K562 (cell line): ENCODE results near the gene UNC45A. TPM values are rescaled to one million over a fixed set of nuclear protein-coding genes. Genes with fewer than 3 reads are reported as not detected.

Source experiments
- BRD9 ChIP-seq: fragments of 450-650 bp; IDR thresholded peaks from 2 replicates; pipeline ENCODE4 v1.6.1; 2018; ENCODE audit warnings: low read depth; ENCODE audit not compliant: partially characterized antibody
- FOXK2 ChIP-seq, 2 experiments: fragments of 450-650 bp; IDR thresholded peaks in 1 of 2; conservative IDR thresholded peaks in 1 of 2; 2 replicates each; pipeline ENCODE4 v1.6.1; 2016; ENCODE audit warnings: low read depth in 2 of 2, mild to moderate bottlenecking in 1 of 2
- KAT2B ChIP-seq: IDR thresholded peaks from one replicate; pipeline ENCODE4 v1.6.1; 2012; ENCODE audit warnings: low read depth, mild to moderate bottlenecking, control low read depth, inconsistent platforms, low read length, moderate library complexity
- MAFF ChIP-seq: IDR thresholded peaks from 2 replicates; pipeline ENCODE4 v1.6.1; 2012; ENCODE audit warnings: low read length, improper control_type of control experiment
- NBN ChIP-seq: fragments of 450-650 bp; IDR thresholded peaks from 2 replicates; pipeline ENCODE4 v1.6.1; 2016; ENCODE audit warnings: low read depth, mild to moderate bottlenecking
- RAD21 ChIP-seq, 2 experiments: fragments of 250-450 bp in 1 of 2; fragments of 450-650 bp in 1 of 2; sonication (Bioruptor Pico) in 1 of 2; formaldehyde crosslinking in 1 of 2; IDR thresholded peaks in 1 of 2; conservative IDR thresholded peaks in 1 of 2; 2 replicates each; pipeline versions ENCODE4 v1.4.0 to v1.8.0; 2020 to 2022; ENCODE audit warnings: mild to moderate bottlenecking in 2 of 2, moderate library complexity in 1 of 2
- polyA plus RNA-seq, 8 experiments: library from polyadenylated mRNA; depleted of rRNA in 4 of 8; stranded (reverse) in 5 of 8; unstranded in 3 of 8; fragments of >200 nt; fragmentation: Nextera tagmentation in 2 of 8; fragmentation: Illumina TruSeq in 1 of 8; extraction: Ambion mirVana in 2 of 8; extraction: Trizol in 1 of 8; gene quantifications; 2 replicates each; pipeline versions ENCODE4 v1.2.1 to v1.2.3, GENCODE V29; 2011 to 2014; ENCODE audit warnings: inconsistent platforms in 1 of 8, missing spikeins in 1 of 8
- total RNA-seq, 7 experiments: library from RNA; depleted of rRNA in 6 of 7; stranded (reverse); fragments of >200 nt in 6 of 7; fragmentation: Illumina TruSeq in 2 of 7; extraction: Trizol in 2 of 7; gene quantifications; 2 replicates each; pipeline versions ENCODE4 v1.2.1 to v1.2.3, GENCODE V29; 2011 to 2021; ENCODE audit warnings: low replicate concordance in 1 of 7
- TF ChIP-seq, protein P1 (sequence below): fragments of 250-450 bp; sonication (Bioruptor Pico); IDR thresholded peaks from 2 replicates; pipeline ENCODE4 v1.5.0; 2021; ENCODE audit warnings: mild to moderate bottlenecking, borderline replicate concordance
- TF ChIP-seq, protein P2 (sequence below): sonication (generic); formaldehyde crosslinking; IDR thresholded peaks from 2 replicates; pipeline ENCODE4 v1.8.1; 2023; ENCODE audit warnings: mild to moderate bottlenecking, missing genetic modification reagents
- TF ChIP-seq, protein P3 (sequence below): sonication (generic); formaldehyde crosslinking; IDR thresholded peaks from 2 replicates; pipeline ENCODE4 v1.8.1; 2023; ENCODE audit warnings: missing genetic modification reagents, mild to moderate bottlenecking, borderline replicate concordance

The UNC45A gene
- total and polyA plus RNA-seq, 9 of the 15 experiments (the other 6 are each of a cell fraction or from before 2014, with no cell fraction given), result 22.4 to 79.3 (median 43.7) TPM

DNA sequence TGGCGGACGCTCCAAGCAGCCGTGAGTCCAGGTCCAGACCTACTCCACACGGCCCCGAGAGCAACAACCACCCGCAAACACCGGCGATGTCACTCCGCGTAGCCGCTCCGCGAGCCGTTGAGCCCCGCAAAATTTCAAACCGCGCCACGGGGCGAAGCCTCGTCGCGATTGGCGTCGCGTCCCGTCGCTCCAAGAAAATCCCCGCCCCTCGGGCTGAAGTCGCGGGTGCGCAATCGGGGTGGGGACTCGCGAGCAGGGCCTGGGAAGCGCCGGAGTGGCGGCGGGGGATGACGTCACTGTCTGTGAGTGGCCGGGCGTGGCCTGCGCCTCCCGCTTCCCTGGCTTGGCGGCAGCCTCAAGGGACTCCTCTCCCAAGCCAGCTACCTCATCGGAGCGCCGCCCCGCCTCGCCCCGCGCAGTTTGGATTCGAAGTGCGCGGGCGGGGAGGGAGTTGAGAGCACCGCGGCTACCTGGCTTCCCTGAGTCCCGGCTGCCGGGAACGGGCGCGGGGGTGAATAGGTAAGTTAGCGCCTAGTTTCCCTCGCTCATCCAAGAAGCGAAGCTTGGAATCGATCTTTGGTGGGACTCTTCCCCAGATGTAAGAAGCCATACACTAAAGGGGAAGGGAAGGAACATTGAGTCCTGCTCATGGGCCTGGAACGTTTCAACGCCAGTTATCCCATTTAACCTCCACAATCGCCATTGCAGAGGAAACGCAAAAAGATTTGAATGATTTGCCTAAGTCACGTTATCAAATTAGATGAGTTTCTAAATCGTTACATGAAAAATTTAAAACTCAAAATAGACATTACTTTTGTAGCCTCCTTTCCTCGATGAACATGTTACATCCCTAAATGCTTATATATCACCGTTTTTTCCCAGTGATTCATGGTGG lies 59.6 kb downstream of the UNC45A start, which contains the start of gene PRC1 (continued):
- TF ChIP-seq, protein P1, sequence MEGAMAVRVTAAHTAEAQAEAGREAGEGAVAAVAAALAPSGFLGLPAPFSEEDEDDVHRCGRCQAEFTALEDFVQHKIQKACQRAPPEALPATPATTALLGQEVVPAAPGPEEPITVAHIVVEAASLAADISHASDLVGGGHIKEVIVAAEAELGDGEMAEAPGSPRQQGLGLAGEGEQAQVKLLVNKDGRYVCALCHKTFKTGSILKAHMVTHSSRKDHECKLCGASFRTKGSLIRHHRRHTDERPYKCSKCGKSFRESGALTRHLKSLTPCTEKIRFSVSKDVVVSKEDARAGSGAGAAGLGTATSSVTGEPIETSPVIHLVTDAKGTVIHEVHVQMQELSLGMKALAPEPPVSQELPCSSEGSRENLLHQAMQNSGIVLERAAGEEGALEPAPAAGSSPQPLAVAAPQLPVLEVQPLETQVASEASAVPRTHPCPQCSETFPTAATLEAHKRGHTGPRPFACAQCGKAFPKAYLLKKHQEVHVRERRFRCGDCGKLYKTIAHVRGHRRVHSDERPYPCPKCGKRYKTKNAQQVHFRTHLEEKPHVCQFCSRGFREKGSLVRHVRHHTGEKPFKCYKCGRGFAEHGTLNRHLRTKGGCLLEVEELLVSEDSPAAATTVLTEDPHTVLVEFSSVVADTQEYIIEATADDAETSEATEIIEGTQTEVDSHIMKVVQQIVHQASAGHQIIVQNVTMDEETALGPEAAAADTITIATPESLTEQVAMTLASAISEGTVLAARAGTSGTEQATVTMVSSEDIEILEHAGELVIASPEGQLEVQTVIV (CRISPR knock-in tag), result no peak
- TF ChIP-seq RAD21 (CRISPR knock-in tag; conservative IDR thresholded peaks at IDR 0.05 in 1 of 2, IDR thresholded peaks at IDR 0.05 in 1 of 2) (no peak), KAT2B (no peak), MAFF (no peak), NBN (peak; percentile 99), BRD9 (no peak), FOXK2 (conservative IDR thresholded peaks at IDR 0.05 in 1 of 2, IDR thresholded peaks at IDR 0.05 in 1 of 2; ENCODE audit: low read depth in 2 of 2) (peak; percentile 47 to 72; a peak in 2 of 4 replicates)
- TF ChIP-seq, protein P2, sequence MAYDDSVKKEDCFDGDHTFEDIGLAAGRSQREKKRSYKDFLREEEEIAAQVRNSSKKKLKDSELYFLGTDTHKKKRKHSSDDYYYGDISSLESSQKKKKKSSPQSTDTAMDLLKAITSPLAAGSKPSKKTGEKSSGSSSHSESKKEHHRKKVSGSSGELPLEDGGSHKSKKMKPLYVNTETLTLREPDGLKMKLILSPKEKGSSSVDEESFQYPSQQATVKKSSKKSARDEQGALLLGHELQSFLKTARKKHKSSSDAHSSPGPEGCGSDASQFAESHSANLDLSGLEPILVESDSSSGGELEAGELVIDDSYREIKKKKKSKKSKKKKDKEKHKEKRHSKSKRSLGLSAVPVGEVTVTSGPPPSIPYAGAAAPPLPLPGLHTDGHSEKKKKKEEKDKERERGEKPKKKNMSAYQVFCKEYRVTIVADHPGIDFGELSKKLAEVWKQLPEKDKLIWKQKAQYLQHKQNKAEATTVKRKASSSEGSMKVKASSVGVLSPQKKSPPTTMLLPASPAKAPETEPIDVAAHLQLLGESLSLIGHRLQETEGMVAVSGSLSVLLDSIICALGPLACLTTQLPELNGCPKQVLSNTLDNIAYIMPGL, result peak; percentile 64; the same call in 1 of the 2 replicates
- TF ChIP-seq, protein P3, sequence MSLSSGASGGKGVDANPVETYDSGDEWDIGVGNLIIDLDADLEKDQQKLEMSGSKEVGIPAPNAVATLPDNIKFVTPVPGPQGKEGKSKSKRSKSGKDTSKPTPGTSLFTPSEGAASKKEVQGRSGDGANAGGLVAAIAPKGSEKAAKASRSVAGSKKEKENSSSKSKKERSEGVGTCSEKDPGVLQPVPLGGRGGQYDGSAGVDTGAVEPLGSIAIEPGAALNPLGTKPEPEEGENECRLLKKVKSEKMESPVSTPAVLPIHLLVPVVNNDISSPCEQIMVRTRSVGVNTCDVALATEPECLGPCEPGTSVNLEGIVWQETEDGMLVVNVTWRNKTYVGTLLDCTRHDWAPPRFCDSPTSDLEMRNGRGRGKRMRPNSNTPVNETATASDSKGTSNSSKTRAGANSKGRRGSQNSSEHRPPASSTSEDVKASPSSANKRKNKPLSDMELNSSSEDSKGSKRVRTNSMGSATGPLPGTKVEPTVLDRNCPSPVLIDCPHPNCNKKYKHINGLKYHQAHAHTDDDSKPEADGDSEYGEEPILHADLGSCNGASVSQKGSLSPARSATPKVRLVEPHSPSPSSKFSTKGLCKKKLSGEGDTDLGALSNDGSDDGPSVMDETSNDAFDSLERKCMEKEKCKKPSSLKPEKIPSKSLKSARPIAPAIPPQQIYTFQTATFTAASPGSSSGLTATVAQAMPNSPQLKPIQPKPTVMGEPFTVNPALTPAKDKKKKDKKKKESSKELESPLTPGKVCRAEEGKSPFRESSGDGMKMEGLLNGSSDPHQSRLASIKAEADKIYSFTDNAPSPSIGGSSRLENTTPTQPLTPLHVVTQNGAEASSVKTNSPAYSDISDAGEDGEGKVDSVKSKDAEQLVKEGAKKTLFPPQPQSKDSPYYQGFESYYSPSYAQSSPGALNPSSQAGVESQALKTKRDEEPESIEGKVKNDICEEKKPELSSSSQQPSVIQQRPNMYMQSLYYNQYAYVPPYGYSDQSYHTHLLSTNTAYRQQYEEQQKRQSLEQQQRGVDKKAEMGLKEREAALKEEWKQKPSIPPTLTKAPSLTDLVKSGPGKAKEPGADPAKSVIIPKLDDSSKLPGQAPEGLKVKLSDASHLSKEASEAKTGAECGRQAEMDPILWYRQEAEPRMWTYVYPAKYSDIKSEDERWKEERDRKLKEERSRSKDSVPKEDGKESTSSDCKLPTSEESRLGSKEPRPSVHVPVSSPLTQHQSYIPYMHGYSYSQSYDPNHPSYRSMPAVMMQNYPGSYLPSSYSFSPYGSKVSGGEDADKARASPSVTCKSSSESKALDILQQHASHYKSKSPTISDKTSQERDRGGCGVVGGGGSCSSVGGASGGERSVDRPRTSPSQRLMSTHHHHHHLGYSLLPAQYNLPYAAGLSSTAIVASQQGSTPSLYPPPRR (CRISPR knock-in tag), result peak; percentile 81; the same call in 1 of the 2 replicates
